ENCODE measurements around the gene TMC6. TPM values are rescaled to one million over a fixed set of nuclear protein-coding genes. Genes with fewer than 3 reads are reported as not detected.
A peak's percentile ranks its signal among the peaks of the same experiment; 100 is the strongest.

The TMC6 gene
- total RNA-seq, 1 donor from 2014 or later = 292 TPM

DNA sequence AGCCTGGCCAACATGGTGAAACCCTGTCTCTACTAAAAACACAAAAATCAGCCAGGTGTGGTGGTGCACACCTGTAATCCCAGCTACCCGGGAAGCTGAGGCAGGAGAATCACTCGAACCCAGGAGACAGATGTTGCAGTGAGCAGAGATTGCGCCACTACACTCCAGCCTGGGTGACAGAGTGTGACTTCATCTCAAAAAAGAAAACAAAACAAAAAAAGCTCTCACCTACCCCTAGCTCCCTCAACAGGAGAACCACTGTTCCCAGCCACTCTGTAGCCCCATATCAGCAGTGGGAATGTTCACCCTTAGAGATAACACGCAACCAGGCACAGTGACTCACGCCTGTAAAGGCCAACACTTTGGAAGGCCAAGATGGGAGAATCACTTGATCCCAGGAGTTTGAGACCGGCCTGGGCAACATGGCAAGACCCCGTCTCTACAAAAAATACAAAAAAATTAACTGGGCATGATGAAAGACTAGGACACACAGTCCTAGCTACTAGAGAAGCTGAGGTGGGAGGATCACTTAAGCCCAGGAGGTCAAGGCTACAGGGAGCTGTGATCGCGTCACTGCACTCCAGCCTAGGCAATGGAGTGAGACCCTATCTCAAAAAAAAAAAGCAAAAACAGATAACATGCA is 7.4 kb upstream of the TMC6 start:
- TF ChIP-seq CTCF (IDR thresholded peaks at IDR 0.05; ENCODE audit: unreplicated experiment) = no peak
- H3K36me3 Mint-ChIP-seq (ENCODE audit: low read depth, unreplicated experiment) = peaks cover 18% of the 10 kb centered on the region

GRCh38 chr17:78134899-78135385 is 6.4 kb upstream of the TMC6 start:
- no peak for DNase-seq (ENCODE audit: low spot score)
- no peak overlapping the region for H3K27ac Mint-ChIP-seq (ENCODE audit: unreplicated experiment)
- H3K9me3 Mint-ChIP-seq (ENCODE audit: unreplicated experiment) = no peaks in the 10 kb centered on the region
- peaks cover 27% of the 10 kb centered on the region for H3K4me1 Mint-ChIP-seq (ENCODE audit: unreplicated experiment)
- peaks cover 10% of the 10 kb centered on the region for H3K27me3 Mint-ChIP-seq (ENCODE audit: unreplicated experiment)
- no peak overlapping the region for H3K4me3 Mint-ChIP-seq (ENCODE audit: unreplicated experiment)
- H3K36me3 Mint-ChIP-seq (ENCODE audit: low read depth, unreplicated experiment) = peaks cover 18% of the 10 kb centered on the region
- TF ChIP-seq CTCF (IDR thresholded peaks at IDR 0.05; ENCODE audit: unreplicated experiment) = no peak

More for the DNA sequence above, 7.4 kb upstream of the TMC6 start:
- Mint-ChIP-seq H3K27ac (ENCODE audit: unreplicated experiment) (no peak overlapping the region), H3K27me3 (ENCODE audit: unreplicated experiment) (peaks cover 12% of the 10 kb centered on the region), H3K9me3 (ENCODE audit: unreplicated experiment) (no peaks in the 10 kb centered on the region), H3K4me3 (ENCODE audit: unreplicated experiment) (peak overlapping the region; percentile 80), H3K4me1 (ENCODE audit: unreplicated experiment) (peaks cover 22% of the 10 kb centered on the region)
- DNase-seq (ENCODE audit: low spot score) = no peak

GRCh38 chr17:78133971-78134898 is 5.7 kb upstream of the TMC6 start:
- Mint-ChIP-seq H3K4me3 (ENCODE audit: unreplicated experiment) (peak overlapping the region; percentile 60), H3K27ac (ENCODE audit: unreplicated experiment) (peak overlapping the region; percentile 27), H3K27me3 (ENCODE audit: unreplicated experiment) (peaks cover 9% of the 10 kb centered on the region), H3K4me1 (ENCODE audit: unreplicated experiment) (peaks cover 32% of the 10 kb centered on the region), H3K36me3 (ENCODE audit: low read depth, unreplicated experiment) (peaks cover 18% of the 10 kb centered on the region), H3K9me3 (ENCODE audit: unreplicated experiment) (no peaks in the 10 kb centered on the region)
- TF ChIP-seq CTCF (IDR thresholded peaks at IDR 0.05; ENCODE audit: unreplicated experiment) = peak; percentile 19
- DNase-seq (ENCODE audit: low spot score) = peak; percentile 69

DNA sequence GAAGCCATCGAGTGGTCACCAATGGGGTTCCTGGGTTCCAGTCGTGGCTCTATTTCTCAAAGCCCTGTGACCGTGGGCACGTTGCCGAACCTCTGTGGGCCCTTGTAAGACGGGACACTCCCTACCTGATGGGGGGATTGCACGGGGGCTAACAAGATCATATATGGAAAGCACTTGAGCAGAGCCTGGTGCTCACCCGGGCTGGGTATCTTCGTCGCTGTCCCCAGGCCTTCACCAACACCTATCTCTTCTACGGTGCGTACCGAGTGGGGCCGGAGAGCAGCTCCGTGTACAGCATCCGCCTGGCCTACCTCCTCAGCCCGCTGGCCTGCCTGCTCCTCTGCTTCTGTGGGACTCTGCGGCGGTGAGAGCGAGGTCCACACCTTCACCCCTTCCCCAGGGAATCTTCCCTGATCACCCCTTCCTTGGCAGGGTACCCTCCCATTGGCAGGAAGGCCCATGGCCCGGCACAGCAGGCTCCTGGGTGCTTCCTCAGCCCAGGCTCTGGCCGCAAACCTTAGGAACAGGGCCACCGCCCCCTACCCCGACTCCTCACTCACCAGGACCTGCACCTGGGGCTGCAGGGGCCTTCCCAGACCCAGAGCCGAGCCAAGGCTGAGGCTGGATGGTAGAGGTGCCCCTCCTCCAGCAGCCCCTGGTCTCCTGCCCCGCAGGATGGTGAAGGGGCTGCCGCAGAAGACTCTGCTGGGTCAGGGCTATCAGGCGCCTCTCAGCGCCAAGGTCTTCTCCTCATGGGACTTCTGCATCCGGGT is 4.8 kb upstream of the TMC6 start:
- DNase-seq (ENCODE audit: low spot score) = no peak
- peak overlapping the region; percentile 60 for H3K4me3 Mint-ChIP-seq (ENCODE audit: unreplicated experiment)
- peak overlapping the region; percentile 27 for H3K27ac Mint-ChIP-seq (ENCODE audit: unreplicated experiment)
- no peaks in the 10 kb centered on the region for H3K9me3 Mint-ChIP-seq (ENCODE audit: unreplicated experiment)
- TF ChIP-seq CTCF (IDR thresholded peaks at IDR 0.05; ENCODE audit: unreplicated experiment) = no peak
- peaks cover 10% of the 10 kb centered on the region for H3K27me3 Mint-ChIP-seq (ENCODE audit: unreplicated experiment)
- peaks cover 36% of the 10 kb centered on the region for H3K4me1 Mint-ChIP-seq (ENCODE audit: unreplicated experiment)
- H3K36me3 Mint-ChIP-seq (ENCODE audit: low read depth, unreplicated experiment) = peaks cover 18% of the 10 kb centered on the region

All from endothelial cell (in vitro differentiated cells).